ENCODE measurements around the gene PGM1. TPM values are rescaled to one million over a fixed set of nuclear protein-coding genes. Genes with fewer than 3 reads are reported as not detected.

The PGM1 gene
- total RNA-seq, 2 donors from 2014 or later: 150 to 180 TPM

DNA sequence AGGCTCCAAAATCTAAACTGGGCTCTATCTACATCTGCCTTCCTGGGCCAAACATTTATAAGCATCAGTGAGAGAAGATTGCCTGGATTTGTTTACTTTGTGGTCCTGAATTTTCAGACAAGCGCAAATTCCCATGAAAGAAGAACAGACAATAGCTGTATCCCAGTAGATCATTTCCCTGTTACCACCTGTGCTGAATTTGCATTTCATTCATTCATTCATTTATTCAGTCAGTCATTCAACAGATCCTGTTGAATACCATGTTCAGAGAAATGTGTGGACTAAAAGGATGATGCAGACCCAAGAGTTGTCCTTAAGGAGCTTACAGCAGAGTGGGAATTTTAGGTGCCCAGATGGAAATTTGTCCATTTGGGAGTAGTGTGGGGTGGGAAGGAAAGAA lies 2.2 kb downstream of the PGM1 start:
- no peak for ATAC-seq
- intact Hi-C loops (cut with DNase I): no loop called here
- no peak for DNase-seq

GRCh38 chr1:63599799-63600198 lies 6.6 kb downstream of the PGM1 start:
- ATAC-seq: no peak
- DNase-seq: no peak
- intact Hi-C loops (cut with DNase I): no loop called here

DNA sequence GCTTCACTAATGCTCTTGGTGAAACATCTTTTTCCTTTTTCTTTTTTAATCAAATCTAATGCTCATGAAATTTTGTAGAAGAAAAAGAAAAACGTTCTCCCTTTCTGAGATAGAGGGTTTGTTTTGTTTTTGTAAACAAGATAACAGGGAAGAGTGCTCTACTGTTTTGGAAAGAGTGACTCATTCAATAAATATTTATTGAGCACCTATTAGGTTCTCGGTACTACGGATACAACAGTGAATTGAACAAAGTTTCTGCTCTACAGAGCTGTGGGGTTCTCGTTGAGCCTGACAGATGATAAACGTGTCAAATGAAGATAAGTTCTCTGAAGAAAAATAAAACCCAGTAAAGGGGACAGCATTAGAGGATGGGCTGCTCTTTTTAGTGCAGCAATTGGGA lies 7.0 kb downstream of the PGM1 start:
- no peak for ATAC-seq
- intact Hi-C loops (cut with DNase I): no loop called here
- no peak for DNase-seq

DNA sequence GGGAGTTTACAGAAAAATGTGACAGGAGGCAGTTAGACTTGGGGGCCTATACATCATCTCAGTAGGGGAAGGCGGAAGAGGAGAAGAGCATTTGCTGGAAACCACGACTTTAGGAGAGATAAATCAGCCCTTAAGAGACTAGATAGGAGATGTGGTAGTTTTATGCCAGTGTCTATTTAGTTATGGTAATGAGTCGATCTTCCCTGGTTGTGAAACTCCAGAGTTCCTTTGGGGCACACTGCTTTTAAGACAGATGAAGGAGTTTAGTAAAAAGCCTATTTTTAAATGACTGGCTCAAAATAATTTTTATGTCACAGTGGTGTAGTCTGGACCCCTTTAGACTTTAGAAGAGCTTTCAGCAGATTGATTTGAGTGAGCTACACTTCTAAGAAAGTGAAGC lies 7.8 kb downstream of the PGM1 start:
- no peak for DNase-seq
- ATAC-seq: no peak
- intact Hi-C loops (cut with DNase I): no loop called here

DNA sequence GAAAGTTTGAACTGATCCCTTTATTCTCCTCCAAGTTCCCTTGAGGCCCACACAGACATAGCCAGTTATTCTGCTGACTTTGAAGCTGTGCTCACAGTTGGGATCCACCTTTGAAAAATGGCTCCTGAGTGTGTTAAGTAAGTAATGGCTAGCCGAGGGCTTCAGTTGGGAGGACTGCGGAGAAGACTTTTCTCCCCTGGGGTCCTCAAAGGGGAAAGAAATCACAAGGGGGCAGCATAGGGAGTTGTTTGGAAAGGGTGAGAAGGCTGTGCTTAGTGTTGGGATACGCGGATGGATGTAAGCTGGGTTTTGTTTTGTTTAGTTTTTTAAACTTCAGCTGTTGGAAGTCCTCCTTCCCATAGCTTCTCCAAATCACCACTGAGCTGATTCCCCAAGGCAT lies 8.3 kb downstream of the PGM1 start:
- intact Hi-C loops (cut with DNase I): no loop called here
- ATAC-seq (no peak), DNase-seq (no peak)

- DNase-seq (no peak), ATAC-seq (no peak)
- intact Hi-C loops (cut with DNase I): no loop called here
These were observed 8.7 kb downstream of the PGM1 start for GRCh38 chr1:63601912-63602311.

DNA sequence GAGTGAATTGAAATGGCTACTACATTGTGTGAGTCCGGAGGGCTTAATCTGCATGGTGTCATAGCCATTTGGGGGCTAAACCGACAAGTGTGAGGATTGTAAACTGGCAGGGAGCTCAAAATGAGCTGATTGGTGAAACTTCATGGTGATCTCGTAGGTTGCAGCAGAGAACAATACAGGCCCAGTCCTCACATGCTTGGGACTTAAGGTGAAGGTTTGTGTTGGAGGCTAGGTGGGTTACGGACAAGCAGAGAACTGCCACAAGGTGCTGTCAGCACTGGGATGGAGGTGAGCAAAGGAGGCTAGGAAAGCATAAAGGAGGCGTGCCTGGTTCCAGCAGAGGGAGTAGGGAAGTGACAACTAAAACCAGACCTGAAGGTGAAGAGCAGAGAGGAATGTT lies 9.4 kb downstream of the PGM1 start:
- intact Hi-C loops (cut with DNase I): no loop called here
- no peak for ATAC-seq
- no peak for DNase-seq

- intact Hi-C loops (cut with DNase I): no loop called here
- no peak for ATAC-seq
- no peak for DNase-seq
These were observed 10.6 kb downstream of the PGM1 start for GRCh38 chr1:63603810-63604209.

GRCh38 chr1:63607322-63607721 lies 14.1 kb downstream of the PGM1 start:
- ATAC-seq (peak in 1 of 2 donors; percentile 53), DNase-seq (no peak)
- intact Hi-C loops (cut with DNase I): no loop called here

DNA sequence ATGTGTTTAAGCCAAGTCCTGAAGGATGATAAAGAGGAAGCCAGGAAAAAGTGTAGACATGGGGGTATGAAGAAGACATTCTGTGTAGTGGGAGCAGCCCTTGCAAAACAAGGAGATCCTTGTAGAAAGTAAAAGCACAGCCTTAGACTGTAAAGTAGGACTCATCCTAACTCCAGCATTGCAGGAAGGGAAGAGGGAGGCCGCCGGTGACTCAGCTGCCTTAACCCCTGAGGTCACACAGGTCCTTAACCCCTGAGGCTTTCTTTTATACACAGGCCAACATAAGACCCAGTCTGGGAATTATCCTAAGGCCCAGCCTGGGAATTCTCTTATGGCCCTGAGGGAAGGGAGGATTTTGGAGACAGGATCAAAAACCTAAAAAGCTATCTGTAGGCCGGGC lies 18.0 kb downstream of the PGM1 start:
- peak in 1 of 2 donors; percentile 40 for ATAC-seq
- intact Hi-C loops (cut with DNase I): no loop called here

GRCh38 chr1:63612564-63612963 lies 19.4 kb downstream of the PGM1 start:
- ATAC-seq (peak in 1 of 2 donors; percentile 40), DNase-seq (no peak)
- intact Hi-C loops (cut with DNase I): no loop called here

More for the DNA sequence above, 18.0 kb downstream of the PGM1 start:
- no peak for DNase-seq

GRCh38 chr1:63612971-63613370 lies 19.8 kb downstream of the PGM1 start:
- DNase-seq (no peak), ATAC-seq (no peak)
- intact Hi-C loops (cut with DNase I): no loop called here

DNA sequence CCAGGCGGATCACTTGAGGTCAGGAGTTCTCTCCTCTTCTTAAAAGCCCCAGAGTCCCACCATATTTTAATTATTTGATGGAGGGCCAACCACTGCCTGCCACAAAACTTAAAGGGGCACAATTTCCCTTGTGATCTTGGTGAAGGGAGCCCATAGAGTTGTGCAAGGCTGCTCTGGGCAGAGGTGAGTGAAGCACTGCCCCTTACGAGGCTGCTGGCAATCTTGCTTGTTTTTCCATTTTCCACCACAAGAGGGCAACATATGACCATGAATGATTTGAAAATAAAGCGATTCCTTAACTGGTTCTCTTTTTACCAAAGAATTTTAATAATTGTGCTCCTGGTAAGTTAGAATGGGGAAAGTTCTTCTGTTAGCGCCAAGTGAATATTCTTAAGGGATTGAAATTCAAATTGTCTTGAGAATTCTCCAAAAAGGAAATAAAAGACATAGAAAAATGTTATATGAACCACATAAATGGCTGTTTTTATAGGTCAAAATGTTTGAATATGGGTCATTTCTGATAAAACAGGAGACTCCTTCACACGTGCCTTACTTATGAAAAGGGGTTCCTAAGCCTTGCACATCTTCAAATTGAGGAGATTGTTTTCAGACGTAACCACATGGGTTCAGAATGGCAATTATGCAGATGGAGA lies 22.7 kb downstream of the PGM1 start:
- ATAC-seq: peak; percentile 69 to 79
- intact Hi-C loops (cut with DNase I): loop anchor here in 1 of 2 donors (2.0 to 5.0 kb wide), 2 partner anchors 521 to 629 kb away; no protein-coding TSS in a partner anchor

GRCh38 chr1:63617450-63617849 lies 24.2 kb downstream of the PGM1 start:
- DNase-seq (no peak), ATAC-seq (no peak)
- intact Hi-C loops (cut with DNase I): loop anchor here in 1 of 2 donors (2.0 to 5.0 kb wide), 2 partner anchors 520 to 627 kb away; no protein-coding TSS in a partner anchor

More for the DNA sequence above, 22.7 kb downstream of the PGM1 start:
- peak; percentile 34 for DNase-seq

- DNase-seq (no peak), ATAC-seq (no peak)
- intact Hi-C loops (cut with DNase I): loop anchor here in 1 of 2 donors (5.0 kb wide), 1 partner anchor 519 kb away; no protein-coding TSS in a partner anchor
These were observed 24.8 kb downstream of the PGM1 start for GRCh38 chr1:63618011-63618410.

DNA sequence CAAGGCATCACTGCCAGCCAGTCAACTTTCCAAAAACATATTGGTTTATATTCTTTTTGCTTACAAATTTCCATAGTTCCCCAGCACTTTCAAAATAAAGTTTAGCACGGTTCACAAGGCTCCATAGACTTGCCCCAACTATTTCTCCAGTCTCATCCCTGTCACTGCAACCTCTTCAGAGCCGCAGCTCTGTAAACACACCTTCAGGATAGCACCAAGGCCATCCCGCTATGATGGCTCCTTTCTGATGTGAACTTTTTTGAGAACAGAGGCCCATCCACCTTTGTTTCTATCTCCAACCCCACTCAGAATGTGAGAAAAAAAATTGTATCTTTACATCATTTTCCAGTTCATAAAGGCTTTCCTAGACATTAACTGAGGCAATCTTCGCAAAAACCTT lies 26.3 kb downstream of the PGM1 start:
- intact Hi-C loops (cut with DNase I): loop anchor here in 1 of 2 donors (5.0 kb wide), 1 partner anchor 518 kb away; no protein-coding TSS in a partner anchor
- DNase-seq: no peak
- ATAC-seq: no peak

DNA sequence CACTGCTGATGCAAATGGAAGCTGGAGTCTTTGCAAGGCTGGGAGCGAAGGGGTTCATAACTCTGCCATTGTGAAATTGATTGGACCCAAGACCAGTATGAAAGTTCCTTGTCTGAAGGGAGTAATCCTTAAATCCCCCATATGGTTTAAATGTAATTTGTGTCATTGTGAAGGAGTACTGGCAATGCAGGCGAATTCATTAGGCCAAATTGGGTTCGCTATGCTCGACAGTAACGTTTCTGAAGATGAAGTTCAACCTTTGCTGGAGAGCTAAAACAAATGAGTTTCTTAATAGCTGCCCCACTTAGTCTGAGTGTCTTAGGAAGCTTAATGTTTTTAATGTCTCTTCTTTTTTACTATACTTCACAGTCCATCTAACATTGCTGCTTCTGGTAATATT lies 27.5 kb downstream of the PGM1 start:
- DNase-seq: no peak
- no peak for ATAC-seq
- intact Hi-C loops (cut with DNase I): no loop called here

DNA sequence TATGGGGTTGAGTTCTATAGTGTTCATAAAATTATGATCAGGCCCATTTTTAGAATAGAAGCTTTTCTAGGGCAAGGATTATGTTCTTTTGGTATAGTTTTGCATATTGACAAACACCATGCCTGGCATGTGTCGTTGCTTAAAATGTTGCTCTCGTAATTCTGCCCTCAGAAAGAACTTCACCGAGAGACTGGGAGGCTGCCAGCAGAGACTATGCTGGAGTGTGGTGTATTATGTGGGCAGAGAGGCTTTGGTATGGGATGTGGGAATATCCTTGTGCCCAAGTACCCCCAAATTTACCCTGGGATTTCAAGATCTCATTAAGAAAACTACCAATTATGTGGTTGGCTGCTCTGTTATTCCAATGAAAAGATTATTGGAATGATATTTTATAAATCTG lies 27.9 kb downstream of the PGM1 start:
- peak; percentile 40 to 56 for ATAC-seq
- DNase-seq: no peak
- intact Hi-C loops (cut with DNase I): no loop called here

DNA sequence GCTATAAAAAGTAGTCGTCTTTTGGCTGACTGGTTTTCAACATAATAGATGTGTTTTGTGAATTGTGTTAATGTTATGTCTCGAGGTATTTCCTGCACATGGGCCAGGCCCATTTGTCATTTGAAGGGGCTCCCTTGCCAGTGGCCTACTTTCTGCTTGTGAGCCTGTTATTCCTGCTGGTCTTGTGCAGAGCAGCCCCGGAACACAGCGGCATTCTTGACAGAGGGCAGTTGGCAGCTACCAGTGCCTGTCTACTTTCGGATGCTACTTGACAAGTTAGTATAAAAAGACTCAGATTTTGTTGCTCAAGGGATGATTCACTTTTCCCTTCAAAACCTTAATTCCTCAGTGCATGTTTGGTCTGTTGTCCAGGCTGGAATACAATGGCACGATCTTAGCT lies 28.5 kb downstream of the PGM1 start:
- DNase-seq: peak; percentile 25
- intact Hi-C loops (cut with DNase I): no loop called here
- peak; percentile 66 to 80 for ATAC-seq

GRCh38 chr1:63622849-63623566 lies 29.8 kb downstream of the PGM1 start:
- ATAC-seq (peak; percentile 19 to 23), DNase-seq (no peak)
- intact Hi-C loops (cut with DNase I): no loop called here

DNA sequence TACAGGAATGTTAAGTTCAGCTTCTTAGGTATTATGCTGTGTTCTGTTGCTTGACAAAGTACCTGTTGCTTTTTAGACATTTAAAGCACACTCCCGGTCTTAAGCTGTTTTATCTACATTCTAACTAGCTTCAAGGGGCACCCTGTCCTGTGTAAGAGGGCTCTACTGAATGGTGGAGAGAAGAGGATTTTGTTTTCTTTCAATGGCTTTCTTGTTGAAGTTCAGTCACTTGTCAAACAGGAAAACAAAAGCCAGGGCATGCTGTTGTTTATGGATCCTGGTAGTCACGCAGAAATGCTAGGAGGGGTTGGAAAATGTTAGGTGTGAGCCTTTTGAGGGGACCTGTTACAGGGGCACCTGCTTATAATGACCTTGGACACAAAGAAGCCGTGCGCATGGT lies 30.7 kb downstream of the PGM1 start:
- intact Hi-C loops (cut with DNase I): no loop called here
- no peak for DNase-seq
- ATAC-seq: no peak

Data from left cardiac atrium (tissue), 4 donors.